ENCODE data around the gene XPR1. TPM values are rescaled to one million over a fixed set of nuclear protein-coding genes. Genes with fewer than 3 reads are reported as not detected.

The XPR1 gene
- total RNA-seq, 1 donor, result 25.7 TPM

- H3K36me3 ChIP-seq (ENCODE audit: insufficient read depth, low read length), result no peaks in the 10 kb centered on the region
- no peaks in the 10 kb centered on the region for H3K4me1 ChIP-seq (ENCODE audit: insufficient read depth, low read length)
- no peaks in the 10 kb centered on the region for H3K9me3 ChIP-seq (ENCODE audit: low read depth, low read length)
- H3K27me3 ChIP-seq (ENCODE audit: insufficient read depth, low read length), result no peaks in the 10 kb centered on the region
- H3K4me2 ChIP-seq (ENCODE audit: insufficient read depth, low read length), result no peak overlapping the region
- no peak overlapping the region for H2AFZ ChIP-seq (ENCODE audit: low read length)
- no peak for DNase-seq (ENCODE audit: insufficient read length, low spot score, missing footprints)
- TF ChIP-seq CTCF (IDR thresholded peaks at IDR 0.05; ENCODE audit: extremely low read depth, low read depth, low read length), result no peak
- H3K79me2 ChIP-seq (ENCODE audit: insufficient read depth, low read length), result peaks cover 27% of the 10 kb centered on the region
- no peaks in the 10 kb centered on the region for H4K20me1 ChIP-seq (ENCODE audit: insufficient read depth, low read length)
- no peak overlapping the region for H3K4me3 ChIP-seq (ENCODE audit: insufficient read depth, low read length)
- H3K27ac ChIP-seq (ENCODE audit: low read depth, low read length), result no peak overlapping the region
These were observed 14.3 kb downstream of the XPR1 start for GRCh38 chr1:180646093-180646492.

- no peak for DNase-seq (ENCODE audit: insufficient read length, low spot score, missing footprints)
- Histone ChIP-seq H3K9me3 (ENCODE audit: low read depth, low read length) (no peaks in the 10 kb centered on the region), H3K36me3 (ENCODE audit: insufficient read depth, low read length) (no peaks in the 10 kb centered on the region), H3K4me3 (ENCODE audit: insufficient read depth, low read length) (no peak overlapping the region), H3K27me3 (ENCODE audit: insufficient read depth, low read length) (no peaks in the 10 kb centered on the region), H3K79me2 (ENCODE audit: insufficient read depth, low read length) (peaks cover 27% of the 10 kb centered on the region), H4K20me1 (ENCODE audit: insufficient read depth, low read length) (no peaks in the 10 kb centered on the region), H3K4me2 (ENCODE audit: insufficient read depth, low read length) (no peak overlapping the region), H3K4me1 (ENCODE audit: insufficient read depth, low read length) (no peaks in the 10 kb centered on the region), H3K27ac (ENCODE audit: low read depth, low read length) (no peak overlapping the region), H2AFZ (ENCODE audit: low read length) (no peak overlapping the region)
- no peak for TF ChIP-seq CTCF (IDR thresholded peaks at IDR 0.05; ENCODE audit: extremely low read depth, low read depth, low read length)
These were observed 14.7 kb downstream of the XPR1 start for GRCh38 chr1:180646547-180646946.

GRCh38 chr1:180652792-180653191 is 21.0 kb downstream of the XPR1 start:
- no peaks in the 10 kb centered on the region for H3K27me3 ChIP-seq (ENCODE audit: insufficient read depth, low read length)
- no peak overlapping the region for H3K4me3 ChIP-seq (ENCODE audit: insufficient read depth, low read length)
- no peaks in the 10 kb centered on the region for H3K9me3 ChIP-seq (ENCODE audit: low read depth, low read length)
- peaks cover 18% of the 10 kb centered on the region for H3K79me2 ChIP-seq (ENCODE audit: insufficient read depth, low read length)
- H3K36me3 ChIP-seq (ENCODE audit: insufficient read depth, low read length), result no peaks in the 10 kb centered on the region
- H3K4me1 ChIP-seq (ENCODE audit: insufficient read depth, low read length), result no peaks in the 10 kb centered on the region
- peaks cover 4% of the 10 kb centered on the region for H4K20me1 ChIP-seq (ENCODE audit: insufficient read depth, low read length)
- DNase-seq (ENCODE audit: insufficient read length, low spot score, missing footprints), result no peak
- no peak overlapping the region for H3K27ac ChIP-seq (ENCODE audit: low read depth, low read length)
- no peak for TF ChIP-seq CTCF (IDR thresholded peaks at IDR 0.05; ENCODE audit: extremely low read depth, low read depth, low read length)
- no peak overlapping the region for H2AFZ ChIP-seq (ENCODE audit: low read length)
- no peak overlapping the region for H3K4me2 ChIP-seq (ENCODE audit: insufficient read depth, low read length)

GRCh38 chr1:180662709-180663108 is 30.9 kb downstream of the XPR1 start:
- H3K27me3 ChIP-seq (ENCODE audit: insufficient read depth, low read length), result no peaks in the 10 kb centered on the region
- H2AFZ ChIP-seq (ENCODE audit: low read length), result no peak overlapping the region
- H3K79me2 ChIP-seq (ENCODE audit: insufficient read depth, low read length), result peaks cover 16% of the 10 kb centered on the region
- peaks cover 4% of the 10 kb centered on the region for H3K9me3 ChIP-seq (ENCODE audit: low read depth, low read length)
- H3K4me1 ChIP-seq (ENCODE audit: insufficient read depth, low read length), result no peaks in the 10 kb centered on the region
- H3K4me2 ChIP-seq (ENCODE audit: insufficient read depth, low read length), result no peak overlapping the region
- H3K4me3 ChIP-seq (ENCODE audit: insufficient read depth, low read length), result no peak overlapping the region
- H3K27ac ChIP-seq (ENCODE audit: low read depth, low read length), result no peak overlapping the region
- H4K20me1 ChIP-seq (ENCODE audit: insufficient read depth, low read length), result no peaks in the 10 kb centered on the region
- TF ChIP-seq CTCF (IDR thresholded peaks at IDR 0.05; ENCODE audit: extremely low read depth, low read depth, low read length), result no peak
- no peaks in the 10 kb centered on the region for H3K36me3 ChIP-seq (ENCODE audit: insufficient read depth, low read length)
- DNase-seq (ENCODE audit: insufficient read length, low spot score, missing footprints), result no peak
